Measurements from ENCODE around the gene PUS1.

Gene PUS1

GRCh38 chr12:131917139-131917710 lies 11.9 kb upstream of the PUS1 start (continued):
- TF ChIP-seq, protein P1, sequence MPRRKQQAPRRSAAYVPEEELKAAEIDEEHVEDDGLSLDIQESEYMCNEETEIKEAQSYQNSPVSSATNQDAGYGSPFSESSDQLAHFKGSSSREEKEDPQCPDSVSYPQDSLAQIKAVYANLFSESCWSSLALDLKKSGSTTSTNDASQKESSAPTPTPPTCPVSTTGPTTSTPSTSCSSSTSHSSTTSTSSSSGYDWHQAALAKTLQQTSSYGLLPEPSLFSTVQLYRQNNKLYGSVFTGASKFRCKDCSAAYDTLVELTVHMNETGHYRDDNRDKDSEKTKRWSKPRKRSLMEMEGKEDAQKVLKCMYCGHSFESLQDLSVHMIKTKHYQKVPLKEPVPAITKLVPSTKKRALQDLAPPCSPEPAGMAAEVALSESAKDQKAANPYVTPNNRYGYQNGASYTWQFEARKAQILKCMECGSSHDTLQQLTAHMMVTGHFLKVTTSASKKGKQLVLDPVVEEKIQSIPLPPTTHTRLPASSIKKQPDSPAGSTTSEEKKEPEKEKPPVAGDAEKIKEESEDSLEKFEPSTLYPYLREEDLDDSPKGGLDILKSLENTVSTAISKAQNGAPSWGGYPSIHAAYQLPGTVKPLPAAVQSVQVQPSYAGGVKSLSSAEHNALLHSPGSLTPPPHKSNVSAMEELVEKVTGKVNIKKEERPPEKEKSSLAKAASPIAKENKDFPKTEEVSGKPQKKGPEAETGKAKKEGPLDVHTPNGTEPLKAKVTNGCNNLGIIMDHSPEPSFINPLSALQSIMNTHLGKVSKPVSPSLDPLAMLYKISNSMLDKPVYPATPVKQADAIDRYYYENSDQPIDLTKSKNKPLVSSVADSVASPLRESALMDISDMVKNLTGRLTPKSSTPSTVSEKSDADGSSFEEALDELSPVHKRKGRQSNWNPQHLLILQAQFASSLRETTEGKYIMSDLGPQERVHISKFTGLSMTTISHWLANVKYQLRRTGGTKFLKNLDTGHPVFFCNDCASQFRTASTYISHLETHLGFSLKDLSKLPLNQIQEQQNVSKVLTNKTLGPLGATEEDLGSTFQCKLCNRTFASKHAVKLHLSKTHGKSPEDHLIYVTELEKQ (tag by site-specific recombination; IDR thresholded peaks at IDR 0.05; ENCODE audit: borderline replicate concordance), result no peak
- TF ChIP-seq ZNF670 (tag by site-specific recombination; IDR thresholded peaks at IDR 0.05; ENCODE audit: low read depth) (no peak), ZNF692 (tag by site-specific recombination; IDR thresholded peaks at IDR 0.05) (no peak)

- no peaks in the 10 kb centered on the region for H3K9me3 ChIP-seq (ENCODE audit: control insufficient read depth, insufficient read depth, low read depth, low read length)
- TF ChIP-seq ZNF433 (tag by site-specific recombination; IDR thresholded peaks at IDR 0.05; ENCODE audit: low read depth) (no peak), ZNF341 (tag by site-specific recombination; IDR thresholded peaks at IDR 0.05; ENCODE audit: low read depth) (no peak), KLF8 (tag by site-specific recombination; IDR thresholded peaks at IDR 0.05) (no peak), ZNF248 (tag by site-specific recombination; IDR thresholded peaks at IDR 0.05) (no peak), ZSCAN4 (tag by site-specific recombination; IDR thresholded peaks at IDR 0.05) (no peak), ZNF221 (tag by site-specific recombination; IDR thresholded peaks at IDR 0.05; ENCODE audit: borderline replicate concordance) (no peak)
- TF ChIP-seq, protein P2, sequence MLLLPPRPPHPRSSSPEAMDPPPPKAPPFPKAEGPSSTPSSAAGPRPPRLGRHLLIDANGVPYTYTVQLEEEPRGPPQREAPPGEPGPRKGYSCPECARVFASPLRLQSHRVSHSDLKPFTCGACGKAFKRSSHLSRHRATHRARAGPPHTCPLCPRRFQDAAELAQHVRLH (tag by site-specific recombination; IDR thresholded peaks at IDR 0.05), result no peak
- H3K36me3 ChIP-seq (ENCODE audit: control insufficient read depth in 2 of 2, insufficient read depth in 1 of 2, low read length in 2 of 2), result peaks cover 0 to 86% of the 10 kb centered on the region in 2 experiments; a peak in 2 of 3 replicates
- no peak overlapping the region for H3K27ac ChIP-seq (ENCODE audit: extremely low read depth, low read depth, low read length)
- CTCF ChIA-PET, result interaction anchor here (0.9 kb wide), 1 partner anchor 57 kb away, joined by 3 read pairs; no protein-coding TSS in a partner anchor
- POLR2A ChIA-PET, result no interaction called here
- H3K4me3 ChIP-seq (ENCODE audit: low read depth, low read length), result no peak overlapping the region
- H3K4me1 ChIP-seq (ENCODE audit: control insufficient read depth, insufficient read depth, low read length), result no peaks in the 10 kb centered on the region
These were observed 11.3 kb upstream of the PUS1 start for GRCh38 chr12:131917711-131918306.

GRCh38 chr12:131918311-131919050 lies 10.6 kb upstream of the PUS1 start:
- no peak overlapping the region for H3K27ac ChIP-seq (ENCODE audit: extremely low read depth, low read depth, low read length)
- no peaks in the 10 kb centered on the region for H3K9me3 ChIP-seq (ENCODE audit: control insufficient read depth, insufficient read depth, low read depth, low read length)
- POLR2A ChIA-PET, result interaction anchor here (0.6 kb wide), 1 partner anchor 185 kb away, joined by 3 read pairs; no protein-coding TSS in a partner anchor
- CTCF ChIA-PET, result interaction anchor here (0.9 kb wide), 1 partner anchor 56 kb away, joined by 3 read pairs; no protein-coding TSS in a partner anchor
- peaks cover 0 to 87% of the 10 kb centered on the region in 2 experiments; a peak in 2 of 3 replicates for H3K36me3 ChIP-seq (ENCODE audit: control insufficient read depth in 2 of 2, insufficient read depth in 1 of 2, low read length in 2 of 2)
- H3K4me3 ChIP-seq (ENCODE audit: low read depth, low read length), result no peak overlapping the region
- TF ChIP-seq, protein P3, sequence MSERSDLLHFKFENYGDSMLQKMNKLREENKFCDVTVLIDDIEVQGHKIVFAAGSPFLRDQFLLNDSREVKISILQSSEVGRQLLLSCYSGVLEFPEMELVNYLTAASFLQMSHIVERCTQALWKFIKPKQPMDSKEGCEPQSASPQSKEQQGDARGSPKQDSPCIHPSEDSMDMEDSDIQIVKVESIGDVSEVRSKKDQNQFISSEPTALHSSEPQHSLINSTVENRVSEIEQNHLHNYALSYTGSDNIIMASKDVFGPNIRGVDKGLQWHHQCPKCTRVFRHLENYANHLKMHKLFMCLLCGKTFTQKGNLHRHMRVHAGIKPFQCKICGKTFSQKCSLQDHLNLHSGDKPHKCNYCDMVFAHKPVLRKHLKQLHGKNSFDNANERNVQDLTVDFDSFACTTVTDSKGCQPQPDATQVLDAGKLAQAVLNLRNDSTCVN (tag by site-specific recombination; optimal IDR thresholded peaks at IDR 0.05), result no peak
- TF ChIP-seq PBX3 (CRISPR knock-in tag; IDR thresholded peaks at IDR 0.05) (no peak), ZNF248 (tag by site-specific recombination; IDR thresholded peaks at IDR 0.05) (no peak)
- TF ChIP-seq, protein P4, sequence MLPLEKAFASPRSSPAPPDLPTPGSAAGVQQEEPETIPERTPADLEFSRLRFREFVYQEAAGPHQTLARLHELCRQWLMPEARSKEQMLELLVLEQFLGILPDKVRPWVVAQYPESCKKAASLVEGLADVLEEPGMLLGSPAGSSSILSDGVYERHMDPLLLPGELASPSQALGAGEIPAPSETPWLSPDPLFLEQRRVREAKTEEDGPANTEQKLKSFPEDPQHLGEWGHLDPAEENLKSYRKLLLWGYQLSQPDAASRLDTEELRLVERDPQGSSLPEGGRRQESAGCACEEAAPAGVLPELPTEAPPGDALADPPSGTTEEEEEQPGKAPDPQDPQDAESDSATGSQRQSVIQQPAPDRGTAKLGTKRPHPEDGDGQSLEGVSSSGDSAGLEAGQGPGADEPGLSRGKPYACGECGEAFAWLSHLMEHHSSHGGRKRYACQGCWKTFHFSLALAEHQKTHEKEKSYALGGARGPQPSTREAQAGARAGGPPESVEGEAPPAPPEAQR (tag by site-specific recombination; IDR thresholded peaks at IDR 0.05), result no peak
- no peaks in the 10 kb centered on the region for H3K4me1 ChIP-seq (ENCODE audit: control insufficient read depth, insufficient read depth, low read length)

Data from HEK293 (cell line).